Measurements from ENCODE around the gene VPS39. TPM values are rescaled to one million over a fixed set of nuclear protein-coding genes. Genes with fewer than 3 reads are reported as not detected.
A peak's percentile ranks its signal among the peaks of the same experiment; 100 is the strongest.

Gene VPS39
- total and polyA plus RNA-seq, 9 of the 15 experiments (the other 6 are each of a cell fraction or from before 2014, with no cell fraction given): 3.2 to 37.3 (median 21.8) TPM

- TF ChIP-seq ZNF277 (CRISPR knock-in tag; IDR thresholded peaks at IDR 0.05; ENCODE audit: borderline replicate concordance) (no peak), CREB1 (IDR thresholded peaks at IDR 0.05) (no peak), CREB1 (CRISPR knock-in tag; IDR thresholded peaks at IDR 0.05) (no peak), ZZZ3 (IDR thresholded peaks at IDR 0.05) (no peak), BMI1 (IDR thresholded peaks at IDR 0.05; ENCODE audit: low read length) (no peak; the same call in 1 of the 2 replicates), DIDO1 (tag; IDR thresholded peaks at IDR 0.05; ENCODE audit: low read depth) (peak; percentile 67), HMGN3 (IDR thresholded peaks at IDR 0.05; ENCODE audit: borderline replicate concordance, extremely low read depth, insufficient read length, low read depth, low read length) (peak; percentile 22), NCOA6 (IDR thresholded peaks at IDR 0.05) (no peak), NR4A1 (CRISPR knock-in tag; IDR thresholded peaks at IDR 0.05) (no peak), NR4A1 (tag; IDR thresholded peaks at IDR 0.05) (no peak)
- TF ChIP-seq, protein P1, sequence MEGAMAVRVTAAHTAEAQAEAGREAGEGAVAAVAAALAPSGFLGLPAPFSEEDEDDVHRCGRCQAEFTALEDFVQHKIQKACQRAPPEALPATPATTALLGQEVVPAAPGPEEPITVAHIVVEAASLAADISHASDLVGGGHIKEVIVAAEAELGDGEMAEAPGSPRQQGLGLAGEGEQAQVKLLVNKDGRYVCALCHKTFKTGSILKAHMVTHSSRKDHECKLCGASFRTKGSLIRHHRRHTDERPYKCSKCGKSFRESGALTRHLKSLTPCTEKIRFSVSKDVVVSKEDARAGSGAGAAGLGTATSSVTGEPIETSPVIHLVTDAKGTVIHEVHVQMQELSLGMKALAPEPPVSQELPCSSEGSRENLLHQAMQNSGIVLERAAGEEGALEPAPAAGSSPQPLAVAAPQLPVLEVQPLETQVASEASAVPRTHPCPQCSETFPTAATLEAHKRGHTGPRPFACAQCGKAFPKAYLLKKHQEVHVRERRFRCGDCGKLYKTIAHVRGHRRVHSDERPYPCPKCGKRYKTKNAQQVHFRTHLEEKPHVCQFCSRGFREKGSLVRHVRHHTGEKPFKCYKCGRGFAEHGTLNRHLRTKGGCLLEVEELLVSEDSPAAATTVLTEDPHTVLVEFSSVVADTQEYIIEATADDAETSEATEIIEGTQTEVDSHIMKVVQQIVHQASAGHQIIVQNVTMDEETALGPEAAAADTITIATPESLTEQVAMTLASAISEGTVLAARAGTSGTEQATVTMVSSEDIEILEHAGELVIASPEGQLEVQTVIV (CRISPR knock-in tag; IDR thresholded peaks at IDR 0.05; ENCODE audit: borderline replicate concordance): no peak
- TF ChIP-seq, protein P2, sequence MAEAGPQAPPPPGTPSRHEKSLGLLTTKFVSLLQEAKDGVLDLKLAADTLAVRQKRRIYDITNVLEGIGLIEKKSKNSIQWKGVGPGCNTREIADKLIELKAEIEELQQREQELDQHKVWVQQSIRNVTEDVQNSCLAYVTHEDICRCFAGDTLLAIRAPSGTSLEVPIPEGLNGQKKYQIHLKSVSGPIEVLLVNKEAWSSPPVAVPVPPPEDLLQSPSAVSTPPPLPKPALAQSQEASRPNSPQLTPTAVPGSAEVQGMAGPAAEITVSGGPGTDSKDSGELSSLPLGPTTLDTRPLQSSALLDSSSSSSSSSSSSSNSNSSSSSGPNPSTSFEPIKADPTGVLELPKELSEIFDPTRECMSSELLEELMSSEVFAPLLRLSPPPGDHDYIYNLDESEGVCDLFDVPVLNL (CRISPR knock-in tag; IDR thresholded peaks at IDR 0.05; ENCODE audit: low read depth): no peak
- TF ChIP-seq, protein P3, sequence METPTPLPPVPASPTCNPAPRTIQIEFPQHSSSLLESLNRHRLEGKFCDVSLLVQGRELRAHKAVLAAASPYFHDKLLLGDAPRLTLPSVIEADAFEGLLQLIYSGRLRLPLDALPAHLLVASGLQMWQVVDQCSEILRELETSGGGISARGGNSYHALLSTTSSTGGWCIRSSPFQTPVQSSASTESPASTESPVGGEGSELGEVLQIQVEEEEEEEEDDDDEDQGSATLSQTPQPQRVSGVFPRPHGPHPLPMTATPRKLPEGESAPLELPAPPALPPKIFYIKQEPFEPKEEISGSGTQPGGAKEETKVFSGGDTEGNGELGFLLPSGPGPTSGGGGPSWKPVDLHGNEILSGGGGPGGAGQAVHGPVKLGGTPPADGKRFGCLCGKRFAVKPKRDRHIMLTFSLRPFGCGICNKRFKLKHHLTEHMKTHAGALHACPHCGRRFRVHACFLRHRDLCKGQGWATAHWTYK (CRISPR knock-in tag; IDR thresholded peaks at IDR 0.05): 0 out of 2 replicates have a peak, but pooled peaks have one; percentile 79
- TF ChIP-seq, protein P4, sequence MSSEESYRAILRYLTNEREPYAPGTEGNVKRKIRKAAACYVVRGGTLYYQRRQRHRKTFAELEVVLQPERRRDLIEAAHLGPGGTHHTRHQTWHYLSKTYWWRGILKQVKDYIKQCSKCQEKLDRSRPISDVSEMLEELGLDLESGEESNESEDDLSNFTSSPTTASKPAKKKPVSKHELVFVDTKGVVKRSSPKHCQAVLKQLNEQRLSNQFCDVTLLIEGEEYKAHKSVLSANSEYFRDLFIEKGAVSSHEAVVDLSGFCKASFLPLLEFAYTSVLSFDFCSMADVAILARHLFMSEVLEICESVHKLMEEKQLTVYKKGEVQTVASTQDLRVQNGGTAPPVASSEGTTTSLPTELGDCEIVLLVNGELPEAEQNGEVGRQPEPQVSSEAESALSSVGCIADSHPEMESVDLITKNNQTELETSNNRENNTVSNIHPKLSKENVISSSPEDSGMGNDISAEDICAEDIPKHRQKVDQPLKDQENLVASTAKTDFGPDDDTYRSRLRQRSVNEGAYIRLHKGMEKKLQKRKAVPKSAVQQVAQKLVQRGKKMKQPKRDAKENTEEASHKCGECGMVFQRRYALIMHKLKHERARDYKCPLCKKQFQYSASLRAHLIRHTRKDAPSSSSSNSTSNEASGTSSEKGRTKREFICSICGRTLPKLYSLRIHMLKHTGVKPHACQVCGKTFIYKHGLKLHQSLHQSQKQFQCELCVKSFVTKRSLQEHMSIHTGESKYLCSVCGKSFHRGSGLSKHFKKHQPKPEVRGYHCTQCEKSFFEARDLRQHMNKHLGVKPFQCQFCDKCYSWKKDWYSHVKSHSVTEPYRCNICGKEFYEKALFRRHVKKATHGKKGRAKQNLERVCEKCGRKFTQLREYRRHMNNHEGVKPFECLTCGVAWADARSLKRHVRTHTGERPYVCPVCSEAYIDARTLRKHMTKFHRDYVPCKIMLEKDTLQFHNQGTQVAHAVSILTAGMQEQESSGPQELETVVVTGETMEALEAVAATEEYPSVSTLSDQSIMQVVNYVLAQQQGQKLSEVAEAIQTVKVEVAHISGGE (CRISPR knock-in tag; IDR thresholded peaks at IDR 0.05): peak in 2 of 3 experiments; percentile 24 to 78; a peak in 3 of 6 replicates
Observed at GRCh38 chr15:42207674-42208579, at the start of gene VPS39 (continued).

Measured in K562 (cell line).